Adipocyte (in vitro differentiated cells): ENCODE data around the gene OSBPL3.

ENCODE experiments used
- DNase-seq: peaks from one replicate; pipeline ENCODE4 v3.0.0-alpha.2; 2015; ENCODE audit warnings: low read depth
- H3K27me3 ChIP-seq: replicated peaks from 2 replicates; pipeline ENCODE4 v1.7.0; 2013; ENCODE audit warnings: mild to moderate bottlenecking, low read length, moderate library complexity; ENCODE audit not compliant: control insufficient read depth, insufficient read depth
- H3K36me3 ChIP-seq: 2 replicates; pipeline ENCODE4 v1.7.0; 2013; ENCODE audit warnings: low read length, mild to moderate bottlenecking, moderate library complexity; ENCODE audit not compliant: control insufficient read depth, insufficient read depth, severe bottlenecking
- H3K4me1 ChIP-seq: 2 replicates; pipeline ENCODE4 v1.7.0; 2013; ENCODE audit warnings: mild to moderate bottlenecking, low read length, moderate library complexity; ENCODE audit not compliant: control insufficient read depth, insufficient read depth
- H3K4me3 ChIP-seq: 2 replicates; pipeline ENCODE4 v1.7.0; 2013; ENCODE audit warnings: mild to moderate bottlenecking, low read length, moderate library complexity
- H3K9ac ChIP-seq: 2 replicates; pipeline ENCODE4 v1.7.0; 2013; ENCODE audit warnings: mild to moderate bottlenecking, low read length, moderate library complexity
- H3K9me3 ChIP-seq: 2 replicates; pipeline ENCODE4 v1.7.0; 2013; ENCODE audit warnings: mild to moderate bottlenecking, low read length, moderate library complexity; ENCODE audit not compliant: control insufficient read depth

The OSBPL3 gene

DNA sequence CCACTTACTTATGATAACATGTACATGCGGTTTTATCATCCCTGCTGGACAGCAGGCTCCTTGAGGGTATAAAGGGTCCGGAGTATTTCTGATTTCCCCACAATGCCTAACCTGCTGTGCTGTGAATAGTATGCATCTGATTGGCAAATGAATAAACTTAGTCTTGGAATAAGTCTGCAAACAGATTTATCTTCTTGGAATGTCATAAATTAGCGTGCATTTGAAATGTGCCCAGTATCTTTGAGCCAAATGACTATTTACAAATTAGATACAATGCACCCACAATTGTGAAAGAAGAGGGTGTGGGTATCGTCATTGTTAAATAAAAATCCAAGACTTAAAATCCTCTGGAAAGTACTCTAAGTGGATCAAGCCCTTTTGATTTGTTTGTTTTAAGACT lies 106.0 kb downstream of the OSBPL3 start:
- DNase-seq = no peak
- H3K4me3 ChIP-seq = no peak overlapping the region
- peaks cover 7% of the 10 kb centered on the region for H3K36me3 ChIP-seq
- peaks cover 10% of the 10 kb centered on the region for H3K4me1 ChIP-seq
- H3K27me3 ChIP-seq = no peaks in the 10 kb centered on the region
- H3K9me3 ChIP-seq = no peaks in the 10 kb centered on the region
- H3K9ac ChIP-seq = no peak overlapping the region

- H3K36me3 ChIP-seq = peaks cover 7% of the 10 kb centered on the region
- H3K27me3 ChIP-seq = no peaks in the 10 kb centered on the region
- H3K4me3 ChIP-seq = no peak overlapping the region
- no peaks in the 10 kb centered on the region for H3K9me3 ChIP-seq
- H3K4me1 ChIP-seq = no peaks in the 10 kb centered on the region
- no peak for DNase-seq
- no peak overlapping the region for H3K9ac ChIP-seq
Observed at GRCh38 chr7:24871770-24872169, 108.2 kb downstream of the OSBPL3 start.

DNA sequence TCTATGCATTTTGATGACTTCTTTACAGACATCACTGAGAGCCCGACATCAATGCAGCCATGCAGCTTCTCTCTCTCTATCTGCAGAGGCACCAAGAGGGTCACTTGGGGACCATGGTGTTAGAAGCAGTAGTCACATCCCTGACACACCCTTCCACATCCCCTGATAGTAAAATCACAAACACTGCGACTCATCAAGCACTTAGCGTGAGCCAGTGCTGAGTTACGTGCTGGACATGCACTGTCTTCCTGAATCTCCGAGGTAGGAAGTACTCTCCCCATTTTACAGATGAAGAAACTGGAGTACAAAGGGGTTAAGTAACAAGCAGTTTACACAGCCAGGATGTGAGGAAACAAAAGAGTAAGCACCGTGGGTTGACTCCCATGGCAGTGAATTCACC lies 109.2 kb downstream of the OSBPL3 start:
- H3K4me3 ChIP-seq = no peak overlapping the region
- H3K9ac ChIP-seq = no peak overlapping the region
- no peaks in the 10 kb centered on the region for H3K4me1 ChIP-seq
- no peaks in the 10 kb centered on the region for H3K9me3 ChIP-seq
- H3K27me3 ChIP-seq = no peaks in the 10 kb centered on the region
- no peak for DNase-seq
- H3K36me3 ChIP-seq = peaks cover 7% of the 10 kb centered on the region

DNA sequence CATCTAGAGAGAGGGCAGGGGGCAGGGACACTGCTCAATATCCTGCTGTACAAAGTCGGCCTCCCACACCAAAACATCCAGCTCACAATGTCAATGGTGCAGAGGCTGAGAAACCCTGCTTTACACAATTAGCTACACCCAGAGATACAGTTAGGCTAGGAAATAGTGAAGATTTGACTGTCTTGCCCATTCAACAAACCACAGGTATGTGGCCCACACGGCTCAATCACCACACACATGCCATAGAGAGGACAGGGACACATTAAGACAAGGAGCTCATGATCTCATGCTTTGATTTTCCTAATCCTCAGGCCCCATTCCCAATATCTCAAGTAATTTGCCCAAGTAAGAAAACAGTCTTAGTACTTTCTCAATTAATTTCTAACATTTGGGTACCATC lies 110.4 kb downstream of the OSBPL3 start:
- Histone ChIP-seq H3K9me3 (no peaks in the 10 kb centered on the region), H3K36me3 (peaks cover 7% of the 10 kb centered on the region), H3K27me3 (no peaks in the 10 kb centered on the region), H3K4me3 (no peak overlapping the region), H3K4me1 (no peaks in the 10 kb centered on the region), H3K9ac (no peak overlapping the region)
- no peak for DNase-seq

- Histone ChIP-seq H3K4me3 (no peak overlapping the region), H3K4me1 (no peaks in the 10 kb centered on the region), H3K36me3 (peaks cover 11% of the 10 kb centered on the region), H3K9ac (no peak overlapping the region), H3K27me3 (no peaks in the 10 kb centered on the region), H3K9me3 (no peaks in the 10 kb centered on the region)
- no peak for DNase-seq
Observed at GRCh38 chr7:24868741-24869140, 111.2 kb downstream of the OSBPL3 start.

DNA sequence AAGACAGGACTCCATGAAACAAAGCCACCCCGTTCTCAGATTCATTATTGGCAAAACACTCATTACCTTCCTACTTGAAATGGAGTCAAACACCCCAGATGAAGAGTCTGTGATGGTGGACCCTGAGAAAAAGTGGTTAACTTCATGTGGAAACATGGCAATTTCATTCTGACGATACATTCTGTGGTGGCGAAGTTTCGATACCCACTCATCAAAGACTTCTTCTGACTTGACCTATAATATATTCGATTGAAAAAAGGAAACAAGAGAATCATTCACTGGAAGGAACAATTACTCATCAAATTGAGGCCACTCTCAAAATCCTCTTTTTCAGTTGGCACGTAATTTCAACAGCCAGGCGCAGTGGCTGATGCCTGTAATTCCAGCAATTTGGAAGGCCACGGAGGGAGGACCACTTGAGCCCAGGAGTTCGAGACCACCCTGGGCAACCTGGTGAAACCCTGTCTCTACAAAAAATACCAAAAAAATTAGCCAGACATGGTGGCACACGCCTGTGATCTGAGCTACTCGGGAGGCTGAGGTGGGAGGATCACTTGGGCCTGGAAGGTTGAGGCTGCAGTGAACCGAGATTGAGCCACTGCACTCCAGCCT lies 113.9 kb downstream of the OSBPL3 start:
- no peak for DNase-seq
- no peaks in the 10 kb centered on the region for H3K4me1 ChIP-seq
- H3K36me3 ChIP-seq = peaks cover 14% of the 10 kb centered on the region
- H3K9me3 ChIP-seq = no peaks in the 10 kb centered on the region
- no peak overlapping the region for H3K4me3 ChIP-seq
- no peak overlapping the region for H3K9ac ChIP-seq
- H3K27me3 ChIP-seq = no peaks in the 10 kb centered on the region

- Histone ChIP-seq H3K4me1 (no peaks in the 10 kb centered on the region), H3K9ac (no peak overlapping the region), H3K4me3 (no peak overlapping the region), H3K9me3 (no peaks in the 10 kb centered on the region), H3K27me3 (no peaks in the 10 kb centered on the region), H3K36me3 (peaks cover 7% of the 10 kb centered on the region)
- no peak for DNase-seq
Observed at GRCh38 chr7:24864214-24864817, 115.7 kb downstream of the OSBPL3 start.

- H3K27me3 ChIP-seq = no peaks in the 10 kb centered on the region
- H3K9me3 ChIP-seq = no peaks in the 10 kb centered on the region
- no peaks in the 10 kb centered on the region for H3K4me1 ChIP-seq
- H3K4me3 ChIP-seq = no peak overlapping the region
- H3K9ac ChIP-seq = no peak overlapping the region
- DNase-seq = no peak
- H3K36me3 ChIP-seq = peaks cover 8% of the 10 kb centered on the region
Observed at GRCh38 chr7:24863626-24864025, 116.4 kb downstream of the OSBPL3 start.

DNA sequence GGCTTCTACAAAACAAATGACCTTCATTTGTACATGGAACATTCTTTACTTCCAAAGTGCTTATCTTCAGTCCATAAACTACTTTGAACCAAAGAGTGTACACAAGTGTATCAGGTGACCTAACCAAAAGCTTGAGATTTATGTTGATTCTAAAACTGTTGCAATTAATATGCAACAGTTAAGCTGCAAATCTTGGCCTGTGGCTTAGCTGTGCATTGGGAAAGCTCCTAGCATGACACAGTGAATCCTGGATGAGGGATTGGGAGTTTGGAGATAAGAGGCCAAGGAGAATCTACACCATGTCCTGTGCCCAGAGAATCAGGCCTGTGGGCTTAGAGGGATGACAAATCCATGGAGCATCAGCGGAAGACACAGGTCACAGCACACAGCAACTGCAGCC lies 117.5 kb downstream of the OSBPL3 start:
- no peak for DNase-seq
- Histone ChIP-seq H3K27me3 (no peaks in the 10 kb centered on the region), H3K36me3 (peaks cover 14% of the 10 kb centered on the region), H3K4me1 (no peaks in the 10 kb centered on the region), H3K9ac (no peak overlapping the region), H3K9me3 (no peaks in the 10 kb centered on the region), H3K4me3 (no peak overlapping the region)

DNA sequence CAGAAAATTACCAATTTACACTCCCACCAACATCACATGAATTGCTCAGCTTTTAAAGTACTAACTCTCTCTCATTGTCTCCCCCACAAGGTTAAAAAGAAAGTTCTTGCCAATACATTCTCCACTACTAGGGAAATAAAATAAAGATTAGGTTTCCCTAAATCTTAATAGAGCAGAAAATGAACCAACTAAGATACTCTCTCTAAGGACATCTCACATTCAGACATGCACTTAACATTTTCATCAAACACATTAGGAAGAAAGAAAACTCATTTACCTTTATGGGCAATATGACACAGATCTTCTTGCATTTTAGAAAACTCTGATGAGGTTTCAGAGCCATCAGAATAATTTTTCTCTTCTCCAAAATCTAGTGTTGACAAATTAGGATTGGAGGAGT lies 118.6 kb downstream of the OSBPL3 start:
- Histone ChIP-seq H3K9ac (no peak overlapping the region), H3K27me3 (no peaks in the 10 kb centered on the region), H3K36me3 (peaks cover 14% of the 10 kb centered on the region), H3K4me3 (no peak overlapping the region), H3K4me1 (no peaks in the 10 kb centered on the region), H3K9me3 (no peaks in the 10 kb centered on the region)
- no peak for DNase-seq

GRCh38 chr7:24860611-24861010 lies 119.4 kb downstream of the OSBPL3 start:
- Histone ChIP-seq H3K4me3 (no peak overlapping the region), H3K4me1 (no peaks in the 10 kb centered on the region), H3K36me3 (peaks cover 14% of the 10 kb centered on the region), H3K9me3 (no peaks in the 10 kb centered on the region), H3K27me3 (no peaks in the 10 kb centered on the region), H3K9ac (no peak overlapping the region)
- no peak for DNase-seq
